GM18507 (cell line): ENCODE results near the gene ZBP1.

Source experiments
- DNase-seq: peaks from one replicate; pipeline ENCODE4 v3.0.0; 2011; ENCODE audit warnings: low read depth; ENCODE audit not compliant: insufficient read length; ENCODE audit errors: extremely low spot score
- FAIRE-seq: peaks from 2 replicates; lab custom pipeline; 2011; peaks lifted over from hg19 to GRCh38; lab: Jason Lieb, UNC

The ZBP1 gene

GRCh38 chr20:57579898-57580447 is 40.3 kb downstream of the ZBP1 start:
- no peak for DNase-seq
- FAIRE-seq, result no peak

GRCh38 chr20:57579331-57579897 is 40.8 kb downstream of the ZBP1 start:
- DNase-seq (no peak), FAIRE-seq (no peak)

- FAIRE-seq (no peak), DNase-seq (no peak)
Measured at GRCh38 chr20:57578476-57579165, 41.6 kb downstream of the ZBP1 start.

DNA sequence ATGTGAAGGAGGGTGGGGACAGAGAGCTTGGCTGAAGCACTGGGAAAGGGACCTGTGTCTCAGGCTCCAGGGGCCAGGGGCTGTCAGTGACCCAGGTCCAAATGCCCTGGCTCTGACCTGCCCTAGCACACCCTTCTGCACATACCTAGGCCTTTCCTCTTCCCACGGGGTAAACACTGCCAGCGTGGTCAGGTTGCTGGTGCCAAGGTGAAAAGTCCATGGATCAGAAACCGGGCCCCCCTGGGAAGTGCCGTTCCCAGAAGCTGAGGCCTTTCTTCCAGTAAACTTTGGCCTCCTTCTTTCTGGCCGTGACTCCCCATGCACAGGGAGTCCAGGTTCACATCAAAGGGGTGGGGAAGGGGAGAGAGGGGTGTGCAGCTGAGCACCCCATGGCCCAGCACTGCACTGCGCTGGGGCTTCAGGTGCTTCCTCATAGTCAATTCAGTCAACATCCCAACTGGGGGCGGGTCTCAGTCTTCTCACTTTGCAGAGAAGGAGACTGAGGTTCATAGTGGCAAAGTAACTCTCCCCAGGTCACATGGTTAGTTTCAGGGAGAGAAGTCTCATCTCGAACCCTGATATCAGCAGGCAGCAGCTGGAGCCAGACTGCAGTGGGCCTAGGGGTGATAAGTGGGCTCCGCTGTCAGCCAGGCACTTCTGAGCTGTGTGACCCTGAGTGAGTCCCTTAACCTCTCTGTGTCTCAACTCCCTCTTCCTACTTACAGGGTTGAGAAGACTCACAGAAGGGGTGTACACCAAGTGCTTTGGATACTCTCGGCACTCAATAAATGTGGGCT is 42.3 kb downstream of the ZBP1 start:
- FAIRE-seq (no peak), DNase-seq (no peak)

DNA sequence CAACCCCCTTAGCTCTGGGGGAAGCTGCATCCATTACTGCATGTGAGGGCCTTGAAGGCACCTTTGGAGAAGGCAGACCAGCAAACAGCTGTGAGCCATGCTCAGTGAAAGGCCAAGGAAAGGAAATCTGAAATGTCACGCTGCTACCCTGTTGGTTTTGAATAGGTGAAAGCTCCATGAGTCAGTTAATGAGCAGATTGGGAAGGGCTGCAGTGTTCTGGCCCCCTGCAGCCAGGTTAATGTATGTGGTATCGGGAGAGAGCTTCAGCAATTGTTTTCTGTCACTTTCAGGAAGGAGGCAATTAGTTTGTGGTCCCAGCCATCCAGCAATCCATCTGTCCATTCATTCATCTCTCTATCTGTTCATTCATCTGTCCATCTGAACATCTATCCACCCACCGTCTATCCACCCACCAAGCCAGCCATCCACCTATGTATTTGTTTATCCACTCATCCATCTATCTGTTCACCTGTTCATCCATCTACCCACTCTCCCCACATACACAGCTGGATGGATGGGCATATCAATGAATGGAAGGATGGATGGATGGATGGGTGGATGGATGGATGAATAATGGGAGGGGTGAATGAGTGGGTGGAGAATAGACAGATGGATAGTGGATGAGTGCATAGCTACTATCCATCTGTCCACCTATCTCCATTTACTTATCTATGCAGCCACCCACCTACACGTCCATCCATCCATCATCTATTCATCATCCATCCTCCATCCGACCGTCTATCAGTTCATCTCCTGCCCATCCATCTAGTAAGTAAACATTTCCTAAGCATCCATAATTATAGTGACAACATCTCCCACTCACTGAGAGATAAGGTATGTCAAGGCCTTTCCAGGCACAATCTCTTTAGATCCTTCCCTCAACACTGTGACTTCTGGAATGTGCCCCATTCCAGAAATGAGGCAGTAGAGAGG is 43.3 kb downstream of the ZBP1 start:
- no peak for FAIRE-seq
- DNase-seq, result no peak

DNA sequence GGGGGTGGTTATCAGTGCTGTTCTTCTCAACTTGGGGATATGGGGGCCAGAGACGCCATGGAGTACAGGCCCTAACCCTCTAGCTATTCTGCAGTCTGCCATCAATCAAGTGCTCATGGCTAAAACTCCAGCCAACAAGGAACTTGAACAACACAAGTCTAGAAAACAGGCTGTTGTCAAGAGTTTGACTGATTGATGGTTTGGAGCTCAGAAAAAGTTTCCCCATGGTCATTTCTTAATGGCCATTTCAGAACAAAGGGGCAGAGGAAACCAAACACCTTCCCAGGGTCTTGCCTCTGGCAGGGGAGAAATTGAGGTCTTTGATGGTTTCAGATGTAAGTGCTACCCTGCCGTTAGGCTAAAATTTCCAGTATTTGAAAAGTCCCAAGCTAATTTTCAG is 44.2 kb downstream of the ZBP1 start:
- FAIRE-seq, result no peak

GRCh38 chr20:57574954-57575353 is 45.3 kb downstream of the ZBP1 start:
- DNase-seq (no peak), FAIRE-seq (no peak)

More for the DNA sequence above, 44.2 kb downstream of the ZBP1 start:
- DNase-seq, result no peak

DNA sequence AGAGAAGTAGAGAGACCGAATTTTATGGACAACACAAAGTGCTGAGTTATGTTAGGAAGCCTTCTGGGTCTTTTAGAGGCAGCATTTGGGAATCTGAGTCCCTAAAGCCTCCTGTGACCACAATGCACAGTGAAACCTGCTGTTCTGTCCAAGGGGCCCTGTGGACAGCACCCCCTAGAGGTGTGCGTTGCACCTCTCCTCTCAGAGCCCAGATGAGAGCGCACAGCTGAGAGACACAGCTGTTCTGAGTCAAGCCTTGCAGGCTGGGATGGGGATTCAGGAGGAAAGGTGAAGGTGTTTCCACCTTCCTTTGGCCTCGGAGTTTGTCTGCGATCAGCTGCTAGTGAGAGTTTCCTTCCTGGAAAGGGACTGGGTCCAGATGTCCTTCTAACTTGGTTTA is 46.3 kb downstream of the ZBP1 start:
- DNase-seq, result no peak
- FAIRE-seq, result no peak

GRCh38 chr20:57573242-57573641 is 47.0 kb downstream of the ZBP1 start:
- FAIRE-seq (no peak), DNase-seq (no peak)

DNA sequence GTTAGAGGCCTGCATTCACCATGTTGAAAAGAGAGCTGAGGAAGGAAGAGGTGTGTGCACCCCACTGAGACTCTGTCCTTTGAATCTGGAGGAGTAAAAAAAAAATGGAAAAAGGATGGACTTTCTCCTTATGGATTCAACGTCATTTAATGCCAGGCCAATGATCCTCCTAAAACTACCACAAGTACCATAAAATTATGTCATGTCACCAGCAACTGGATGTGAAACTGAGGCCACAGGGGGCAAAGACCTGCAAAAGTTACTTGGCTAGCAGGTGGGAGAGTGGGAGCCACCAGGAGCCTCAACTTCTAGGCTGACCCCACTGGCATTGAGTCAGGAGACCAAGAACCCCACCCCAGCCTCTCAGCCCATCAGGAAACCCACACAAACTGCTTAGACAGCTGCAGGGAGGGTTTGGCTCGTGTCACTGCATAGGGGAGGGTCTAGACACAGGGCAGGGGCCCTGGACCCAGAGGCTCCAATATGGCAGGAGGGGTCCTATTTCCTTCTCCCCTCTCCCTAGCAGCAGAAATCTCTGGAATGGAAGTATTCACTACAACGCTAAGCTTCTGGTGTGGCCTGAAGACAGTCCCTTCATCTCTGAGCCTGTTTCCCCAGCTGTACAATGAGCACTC is 48.3 kb downstream of the ZBP1 start:
- DNase-seq (no peak), FAIRE-seq (no peak)

DNA sequence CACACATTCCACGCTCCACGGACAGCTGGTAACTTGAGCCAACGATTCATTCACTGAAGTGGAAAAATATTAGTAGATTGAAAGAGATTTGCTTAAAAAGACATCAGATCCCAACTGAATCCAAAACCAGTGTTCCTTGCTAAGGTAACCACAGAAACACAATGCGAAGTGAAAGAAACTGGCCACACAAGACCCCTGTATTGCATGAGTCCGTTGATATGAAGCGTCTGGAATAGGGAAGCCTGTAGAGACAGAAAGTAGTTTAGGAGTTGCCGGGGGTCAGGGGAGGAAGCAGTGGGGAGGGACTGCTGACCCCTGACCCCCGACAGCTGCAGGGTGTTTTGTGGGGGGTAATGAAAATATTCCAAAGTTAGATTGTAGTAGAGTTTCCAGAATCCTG is 49.3 kb downstream of the ZBP1 start:
- DNase-seq (no peak), FAIRE-seq (no peak)

DNA sequence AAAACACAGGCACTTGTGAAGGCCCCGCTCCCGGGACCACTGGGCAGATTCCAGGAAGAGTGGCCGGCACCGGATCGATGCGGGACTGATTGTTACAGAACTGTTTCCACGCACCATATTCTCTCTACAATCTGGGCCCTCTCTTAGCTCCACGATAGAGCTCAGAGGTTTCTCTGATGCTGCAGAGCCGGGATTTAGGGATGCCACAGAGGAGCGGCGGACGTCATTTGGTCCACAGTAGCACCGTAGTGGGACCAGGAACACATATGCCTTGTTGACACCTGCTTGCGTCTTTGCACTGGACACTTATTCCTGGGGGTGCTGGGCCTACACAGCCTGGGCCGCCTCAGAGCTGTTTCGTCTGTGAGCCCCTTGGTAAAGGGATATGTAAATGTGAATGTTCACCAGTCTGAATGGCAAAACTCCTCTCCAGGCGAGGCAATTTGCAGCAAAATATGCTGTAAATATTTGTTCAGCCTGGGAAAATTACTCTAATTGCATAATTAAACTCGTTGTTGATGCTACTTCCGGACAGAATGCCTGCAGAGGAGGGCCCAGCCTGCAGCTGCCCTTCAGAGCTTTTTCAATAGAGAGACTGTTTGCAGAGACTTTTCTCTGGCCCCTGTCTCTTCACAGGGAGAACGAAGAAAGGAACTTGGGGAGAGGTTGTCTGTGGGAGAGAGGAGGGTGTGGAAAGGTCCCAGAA is 49.9 kb downstream of the ZBP1 start:
- DNase-seq (no peak), FAIRE-seq (no peak)

GRCh38 chr20:57568960-57569359 is 51.3 kb downstream of the ZBP1 start:
- no peak for DNase-seq

DNA sequence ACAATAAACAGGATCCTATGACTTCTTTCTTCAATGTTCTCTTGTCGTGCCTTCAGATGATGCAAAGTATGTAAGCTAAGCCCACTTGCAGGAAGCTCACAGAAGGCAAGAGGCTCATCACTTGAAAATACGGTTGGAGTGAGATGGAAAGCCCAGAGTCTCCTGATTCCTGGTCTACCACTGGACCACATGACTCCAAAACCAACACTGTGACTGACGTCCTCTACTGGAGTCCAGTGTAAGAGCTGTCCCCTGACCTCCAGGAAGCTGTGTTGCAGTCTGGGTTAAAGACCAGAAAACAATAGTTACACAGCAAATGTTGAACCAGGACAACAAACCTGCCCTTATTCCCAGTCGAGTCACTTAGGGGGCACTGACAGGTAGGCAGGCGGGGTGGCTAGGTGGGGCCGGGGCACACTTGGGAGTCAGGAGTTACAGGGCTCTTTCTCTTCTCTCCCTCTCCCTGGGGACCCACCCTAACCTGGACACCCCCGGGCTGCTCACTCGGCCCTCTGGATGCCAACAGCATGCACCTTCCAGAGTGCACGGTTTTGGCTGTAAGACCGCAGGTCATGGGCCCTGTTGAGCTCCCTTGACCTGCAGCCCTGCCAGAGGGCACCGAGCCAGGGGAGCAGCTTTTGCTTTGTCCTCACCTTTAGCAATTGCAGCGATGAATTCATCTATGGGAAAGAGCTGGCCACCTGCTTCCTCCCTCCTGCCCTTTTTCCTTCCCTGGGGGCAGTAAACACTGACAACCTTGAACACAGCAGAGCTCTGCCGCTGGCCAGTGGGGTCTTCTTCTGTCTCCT is 51.9 kb downstream of the ZBP1 start:
- FAIRE-seq (no peak), DNase-seq (no peak)

More at GRCh38 chr20:57568960-57569359, 51.3 kb downstream of the ZBP1 start:
- no peak for FAIRE-seq

GRCh38 chr20:57567471-57568079 is 52.7 kb downstream of the ZBP1 start:
- FAIRE-seq (no peak), DNase-seq (no peak)

- FAIRE-seq (no peak), DNase-seq (no peak)
Measured at GRCh38 chr20:57566803-57567459, 53.3 kb downstream of the ZBP1 start.

GRCh38 chr20:57566399-57566798 is 53.8 kb downstream of the ZBP1 start:
- FAIRE-seq (no peak), DNase-seq (no peak)
